Breast epithelium (tissue), 4 donors: Measurements from ENCODE around the gene HSCB. TPM values are rescaled to one million over a fixed set of nuclear protein-coding genes. Genes with fewer than 3 reads are reported as not detected.

Source experiments
- DNase-seq, 2 donors: peaks; one replicate each; pipeline ENCODE4 v3.0.0-alpha.2; 2019; ENCODE audit warnings: low spot score in 2 of 2
- H3K27ac ChIP-seq, 2 donors: fragments of 200-600 bp; sonication (generic) in 1 of 2; one replicate each; pipeline ENCODE4 v1.5.1; 2016 to 2019; ENCODE audit warnings: mild to moderate bottlenecking in 1 of 2
- H3K27me3 ChIP-seq, 2 donors: fragments of 200-600 bp; sonication (generic) in 1 of 2; one replicate each; pipeline versions ENCODE4 v1.5.1 to v1.6.0; 2017 to 2019; ENCODE audit warnings: control low read depth in 1 of 2, mild to moderate bottlenecking in 1 of 2
- H3K36me3 ChIP-seq: fragments of 200-600 bp; one replicate; pipeline ENCODE4 v1.5.1; 2019
- H3K4me1 ChIP-seq, 2 donors: fragments of 200-600 bp; sonication (generic); one replicate each; pipeline ENCODE4 v1.5.1; 2016 to 2019; ENCODE audit warnings: control low read depth in 1 of 2
- H3K4me3 ChIP-seq, 3 donors: fragments of 200-600 bp; sonication (generic); 1 replicate in 2 of 3; 2 replicates in 1 of 3; pipeline ENCODE4 v1.5.1; 2016 to 2019; ENCODE audit warnings: mild to moderate bottlenecking in 3 of 3, moderate library complexity in 2 of 3
- H3K9me3 ChIP-seq, 2 donors: fragments of 200-600 bp; sonication (generic) in 1 of 2; one replicate each; pipeline ENCODE4 v1.5.1; 2016 to 2019; ENCODE audit warnings: control low read depth in 1 of 2
- POLR2A ChIP-seq: fragments of 450-650 bp; IDR thresholded peaks from one replicate; pipeline ENCODE4 v1.6.1; 2016; ENCODE audit warnings: antibody characterized with exemption, mild to moderate bottlenecking, moderate library complexity
- POLR2AphosphoS5 ChIP-seq, 3 donors: sonication (generic); formaldehyde crosslinking; IDR thresholded peaks; one replicate each; pipeline ENCODE4 v1.6.1; 2017; ENCODE audit warnings: antibody characterized with exemption in 3 of 3
- intact Hi-C: fragments of 100-400 bp; cut with DNase I; formaldehyde crosslinking; loops from one replicate; pipeline ENCODE4 v1.15.1; 2023; ENCODE audit warnings: low total_unique reads
- total RNA-seq, 3 donors: library from RNA; depleted of rRNA; stranded (reverse); fragments of >200 nt; gene quantifications; one replicate each; pipeline ENCODE4 v1.1.0, GENCODE V29; 2016
- TF ChIP-seq, protein P1 (sequence below), 3 donors: fragments of 450-650 bp; IDR thresholded peaks; one replicate each; pipeline ENCODE4 v1.5.1; 2016 to 2017; ENCODE audit warnings: antibody characterized with exemption in 3 of 3, mild to moderate bottlenecking in 3 of 3, moderate library complexity in 3 of 3

The HSCB gene
- total RNA-seq, 3 donors from 2014 or later = 25.3 to 49.3 (median 32.4) TPM

DNA sequence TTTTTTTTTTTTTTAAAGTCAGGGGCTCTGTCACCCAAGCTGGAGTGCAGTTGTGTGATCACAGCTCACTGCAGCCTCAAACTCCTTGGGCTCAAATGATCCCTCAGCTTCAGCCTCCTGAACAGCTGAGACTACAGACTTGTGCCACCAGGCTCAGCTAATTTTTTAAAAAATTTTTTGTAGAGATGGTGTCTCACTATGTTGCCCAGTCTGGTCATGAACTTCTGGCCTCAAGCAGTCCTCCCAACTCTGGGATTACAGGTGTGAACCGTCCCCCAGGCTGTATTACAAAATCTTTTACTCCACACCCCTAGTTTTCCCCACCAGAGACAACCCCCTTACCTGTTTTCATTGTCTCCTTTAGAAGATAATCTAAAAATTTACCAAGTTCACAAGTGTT lies 32.5 kb downstream of the HSCB start:
- Histone ChIP-seq H3K27ac (no peak overlapping the region), H3K36me3 (no peaks in the 10 kb centered on the region), H3K9me3 (no peaks in the 10 kb centered on the region), H3K4me1 (no peaks in the 10 kb centered on the region), H3K27me3 (no peaks in the 10 kb centered on the region), H3K4me3 (no peak overlapping the region)
- intact Hi-C loops = no loop called here
- DNase-seq = no peak
- TF ChIP-seq POLR2A (no peak), POLR2AphosphoS5 (IDR thresholded peaks at IDR 0.05) (no peak)
- TF ChIP-seq, protein P1, sequence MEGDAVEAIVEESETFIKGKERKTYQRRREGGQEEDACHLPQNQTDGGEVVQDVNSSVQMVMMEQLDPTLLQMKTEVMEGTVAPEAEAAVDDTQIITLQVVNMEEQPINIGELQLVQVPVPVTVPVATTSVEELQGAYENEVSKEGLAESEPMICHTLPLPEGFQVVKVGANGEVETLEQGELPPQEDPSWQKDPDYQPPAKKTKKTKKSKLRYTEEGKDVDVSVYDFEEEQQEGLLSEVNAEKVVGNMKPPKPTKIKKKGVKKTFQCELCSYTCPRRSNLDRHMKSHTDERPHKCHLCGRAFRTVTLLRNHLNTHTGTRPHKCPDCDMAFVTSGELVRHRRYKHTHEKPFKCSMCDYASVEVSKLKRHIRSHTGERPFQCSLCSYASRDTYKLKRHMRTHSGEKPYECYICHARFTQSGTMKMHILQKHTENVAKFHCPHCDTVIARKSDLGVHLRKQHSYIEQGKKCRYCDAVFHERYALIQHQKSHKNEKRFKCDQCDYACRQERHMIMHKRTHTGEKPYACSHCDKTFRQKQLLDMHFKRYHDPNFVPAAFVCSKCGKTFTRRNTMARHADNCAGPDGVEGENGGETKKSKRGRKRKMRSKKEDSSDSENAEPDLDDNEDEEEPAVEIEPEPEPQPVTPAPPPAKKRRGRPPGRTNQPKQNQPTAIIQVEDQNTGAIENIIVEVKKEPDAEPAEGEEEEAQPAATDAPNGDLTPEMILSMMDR (IDR thresholded peaks at IDR 0.05) = no peak

DNA sequence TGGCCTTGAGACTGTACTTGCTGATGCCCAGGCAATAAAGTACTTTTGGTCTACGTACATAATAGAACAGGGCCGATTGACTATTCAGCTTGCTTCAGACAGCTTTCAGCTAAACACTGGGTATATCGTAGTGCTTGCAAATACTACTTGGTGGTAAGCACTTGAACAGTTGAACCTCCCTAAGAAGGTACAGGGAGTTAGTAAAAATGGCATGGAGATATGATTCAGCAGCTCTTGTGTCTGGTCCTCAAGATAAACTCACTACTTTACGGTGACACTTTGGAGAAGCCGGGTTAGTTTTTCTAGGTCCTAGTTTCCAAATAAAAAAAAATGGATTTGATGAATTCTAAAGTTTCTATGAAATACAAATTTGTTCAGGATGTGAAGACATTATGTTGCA lies 38.0 kb downstream of the HSCB start:
- intact Hi-C loops = no loop called here
- Histone ChIP-seq H3K27ac (no peak overlapping the region), H3K36me3 (no peaks in the 10 kb centered on the region), H3K4me1 (no peaks in the 10 kb centered on the region), H3K27me3 (no peaks in the 10 kb centered on the region), H3K9me3 (no peaks in the 10 kb centered on the region), H3K4me3 (no peak overlapping the region)
- DNase-seq = no peak
- TF ChIP-seq, protein P1 (IDR thresholded peaks at IDR 0.05) = no peak
- TF ChIP-seq POLR2AphosphoS5 (IDR thresholded peaks at IDR 0.05) (no peak), POLR2A (no peak)

- H3K27me3 ChIP-seq = no peaks in the 10 kb centered on the region
- no peak overlapping the region for H3K4me3 ChIP-seq
- H3K27ac ChIP-seq = no peak overlapping the region
- H3K9me3 ChIP-seq = no peaks in the 10 kb centered on the region
- no peak for DNase-seq
- TF ChIP-seq POLR2A (no peak), POLR2AphosphoS5 (IDR thresholded peaks at IDR 0.05) (no peak)
- TF ChIP-seq, protein P1 (IDR thresholded peaks at IDR 0.05) = no peak
- H3K4me1 ChIP-seq = no peaks in the 10 kb centered on the region
- H3K36me3 ChIP-seq = no peaks in the 10 kb centered on the region
- intact Hi-C loops = no loop called here
Observed at GRCh38 chr22:28780296-28780695, 38.5 kb downstream of the HSCB start.

DNA sequence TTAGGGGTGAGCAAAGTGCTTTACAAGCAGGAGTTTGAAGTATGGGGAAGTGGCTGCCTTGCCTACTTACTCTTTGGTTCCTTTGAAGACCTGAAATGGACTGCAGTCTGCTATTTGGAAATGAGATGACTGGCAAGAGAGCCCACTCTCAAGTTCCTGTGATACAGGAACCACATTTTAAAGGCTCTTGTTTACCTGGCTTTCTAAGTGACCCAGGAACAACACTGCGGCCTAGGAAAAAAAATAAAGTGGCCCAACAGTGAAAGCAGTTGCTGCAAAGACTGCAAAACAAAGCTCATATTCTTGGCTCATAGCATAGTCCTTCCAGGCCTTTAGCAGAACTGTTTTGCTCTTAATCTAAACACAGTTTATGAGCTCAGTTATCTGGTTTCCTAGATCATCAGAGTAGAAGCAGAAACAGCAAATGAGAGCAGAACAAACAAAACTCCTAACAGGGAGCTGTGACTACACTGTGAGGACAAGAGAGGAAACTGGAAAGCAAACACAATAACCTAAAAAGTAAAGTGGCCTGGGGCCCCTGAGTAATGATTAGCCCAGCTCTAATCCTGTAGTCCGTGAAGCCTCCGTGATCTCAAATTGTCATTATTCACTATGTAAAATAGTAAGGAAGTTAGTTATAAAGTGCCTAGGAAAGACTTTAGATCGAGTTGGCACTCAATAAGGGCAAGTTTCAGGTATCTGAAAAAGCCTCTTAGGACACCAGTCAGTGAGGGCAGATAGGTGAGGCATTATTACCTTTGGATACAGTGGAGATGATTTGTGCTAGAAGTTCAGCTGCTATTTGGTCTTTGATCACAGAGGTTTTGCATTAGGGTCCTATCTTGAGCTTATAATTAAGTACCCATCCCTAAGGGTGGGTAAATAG lies 42.2 kb downstream of the HSCB start:
- no peaks in the 10 kb centered on the region for H3K36me3 ChIP-seq
- peak overlapping the region in 1 of 2 donors; percentile 44 for H3K27ac ChIP-seq
- H3K9me3 ChIP-seq = no peaks in the 10 kb centered on the region
- TF ChIP-seq POLR2A = no peak
- no peak for TF ChIP-seq POLR2AphosphoS5 (IDR thresholded peaks at IDR 0.05)
- TF ChIP-seq, protein P1 (IDR thresholded peaks at IDR 0.05) = no peak
- no peak for DNase-seq
- no peak overlapping the region for H3K4me3 ChIP-seq
- H3K27me3 ChIP-seq = no peaks in the 10 kb centered on the region
- intact Hi-C loops = no loop called here
- no peaks in the 10 kb centered on the region for H3K4me1 ChIP-seq

DNA sequence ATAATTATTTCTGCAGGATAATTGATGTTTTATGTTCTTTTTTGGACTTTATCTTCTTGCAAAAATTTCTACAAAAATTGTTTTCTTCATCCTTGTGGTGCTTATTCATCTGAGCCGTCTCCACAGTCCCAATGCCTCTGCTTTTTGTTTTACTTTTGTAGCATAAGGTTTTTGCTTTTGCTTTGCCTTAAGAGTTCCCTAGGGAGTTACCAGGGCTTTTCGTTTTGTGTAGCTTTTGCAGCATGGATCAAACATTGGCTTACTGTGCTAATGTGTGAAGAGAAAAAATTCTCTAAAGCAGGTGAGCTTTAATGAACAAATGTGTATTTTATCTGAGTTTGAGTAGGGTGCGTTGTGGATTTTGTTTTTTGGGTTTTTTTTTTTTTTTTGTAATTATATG lies 46.8 kb downstream of the HSCB start:
- no peak overlapping the region for H3K4me3 ChIP-seq
- intact Hi-C loops = no loop called here
- no peaks in the 10 kb centered on the region for H3K9me3 ChIP-seq
- H3K36me3 ChIP-seq = no peaks in the 10 kb centered on the region
- H3K27ac ChIP-seq = no peak overlapping the region
- H3K27me3 ChIP-seq = no peaks in the 10 kb centered on the region
- no peak for DNase-seq
- H3K4me1 ChIP-seq = no peaks in the 10 kb centered on the region
- no peak for TF ChIP-seq POLR2AphosphoS5 (IDR thresholded peaks at IDR 0.05)
- no peak for TF ChIP-seq POLR2A
